Osteoblast (primary cell): Measurements from ENCODE around the gene COG7. TPM values are rescaled to one million over a fixed set of nuclear protein-coding genes. Genes with fewer than 3 reads are reported as not detected.
"Not testable (repeated sequence)": the region's sequence is repeated elsewhere in the genome, so short reads cannot be mapped to it uniquely, and the experiment has no call there.

Source experiments
- DNase-seq: peaks from one replicate; pipeline ENCODE4 v3.0.0; 2011; ENCODE audit warnings: low spot score, mixed read lengths; ENCODE audit not compliant: insufficient read length; ENCODE audit errors: missing footprints
- H2AFZ ChIP-seq: 2 replicates; pipeline ENCODE4 v1.6.0; 2011; ENCODE audit warnings: mild to moderate bottlenecking, low read length
- H3K27ac ChIP-seq: 2 replicates; pipeline ENCODE4 v1.5.1; 2011; ENCODE audit warnings: mild to moderate bottlenecking, low read depth, low read length, moderate library complexity
- H3K27me3 ChIP-seq: 2 replicates; pipeline ENCODE4 v1.6.0; 2012; ENCODE audit warnings: mild to moderate bottlenecking, control low read depth, inconsistent platforms, low read length, moderate library complexity; ENCODE audit not compliant: insufficient read depth
- H3K36me3 ChIP-seq: 2 replicates; pipeline ENCODE4 v1.5.1; 2011; ENCODE audit warnings: mild to moderate bottlenecking, low read length, control low read depth, moderate library complexity; ENCODE audit not compliant: insufficient read depth
- H3K4me1 ChIP-seq: 2 replicates; pipeline ENCODE4 v1.5.1; 2011; ENCODE audit warnings: mild to moderate bottlenecking, low read length, control low read depth, moderate library complexity; ENCODE audit not compliant: insufficient read depth
- H3K4me2 ChIP-seq: 2 replicates; pipeline ENCODE4 v1.6.0; 2011; ENCODE audit warnings: mild to moderate bottlenecking, low read length; ENCODE audit not compliant: insufficient read depth
- H3K4me3 ChIP-seq: fragments of 200-600 bp; sonication (generic); 3 replicates; pipeline ENCODE4 v1.5.1; 2012; ENCODE audit warnings: mild to moderate bottlenecking, low read length, inconsistent platforms; ENCODE audit not compliant: insufficient read depth
- H3K79me2 ChIP-seq: 2 replicates; pipeline ENCODE4 v1.6.0; 2012; ENCODE audit warnings: mild to moderate bottlenecking, low read length, control low read depth, inconsistent platforms; ENCODE audit not compliant: insufficient read depth
- H3K9me3 ChIP-seq: 2 replicates; pipeline ENCODE4 v1.5.1; 2011; ENCODE audit warnings: low read depth, low read length, control low read depth
- H4K20me1 ChIP-seq: 2 replicates; pipeline ENCODE4 v1.6.0; 2012; ENCODE audit warnings: mild to moderate bottlenecking, low read length, control low read depth; ENCODE audit not compliant: insufficient read depth
- CTCF ChIP-seq: IDR thresholded peaks from 2 replicates; pipeline ENCODE4 v1.5.1; 2011; ENCODE audit warnings: mild to moderate bottlenecking, low read depth, low read length, moderate library complexity; ENCODE audit errors: extremely low read depth
- total RNA-seq: library from RNA; depleted of rRNA; stranded (reverse); fragments of >200 nt; gene quantifications from 2 replicates; pipeline ENCODE4 v1.2.3, GENCODE V29; 2012

The COG7 gene
- total RNA-seq, 1 donor = 17.0 TPM

GRCh38 chr16:23464196-23464595 lies 11.2 kb upstream of the COG7 start:
- H3K36me3 ChIP-seq = peaks cover 18% of the 10 kb centered on the region
- no peak overlapping the region for H3K4me3 ChIP-seq
- H3K4me2 ChIP-seq = no peak overlapping the region
- no peak for TF ChIP-seq CTCF
- DNase-seq = no peak
- no peaks in the 10 kb centered on the region for H3K9me3 ChIP-seq
- H3K27me3 ChIP-seq = no peaks in the 10 kb centered on the region
- H3K79me2 ChIP-seq = no peaks in the 10 kb centered on the region
- H2AFZ ChIP-seq = no peak overlapping the region
- peaks cover 7% of the 10 kb centered on the region for H4K20me1 ChIP-seq
- no peak overlapping the region for H3K27ac ChIP-seq
- H3K4me1 ChIP-seq = peaks cover 11% of the 10 kb centered on the region

GRCh38 chr16:23462994-23463393 lies 10.0 kb upstream of the COG7 start:
- not testable (repeated sequence) for H3K79me2 ChIP-seq, H2AFZ ChIP-seq, H3K4me3 ChIP-seq, H3K27me3 ChIP-seq, H4K20me1 ChIP-seq, H3K9me3 ChIP-seq, H3K27ac ChIP-seq, H3K4me2 ChIP-seq
- Histone ChIP-seq H3K4me1 (peaks cover 11% of the 10 kb centered on the region), H3K36me3 (peaks cover 12% of the 10 kb centered on the region)
- DNase-seq = peak; percentile 89

GRCh38 chr16:23453338-23454052 lies 506 bp upstream of the COG7 start:
- Histone ChIP-seq H3K27ac (peak overlapping the region; percentile 91), H3K79me2 (peaks cover 52% of the 10 kb centered on the region), H2AFZ (peak overlapping the region; percentile 99), H3K4me2 (peak overlapping the region; percentile 88), H4K20me1 (peaks cover 3% of the 10 kb centered on the region), H3K4me1 (peaks cover 6% of the 10 kb centered on the region), H3K9me3 (no peaks in the 10 kb centered on the region), H3K4me3 (peak overlapping the region; percentile 100), H3K27me3 (no peaks in the 10 kb centered on the region), H3K36me3 (no peaks in the 10 kb centered on the region)
- TF ChIP-seq CTCF = no peak
- DNase-seq = no peak

GRCh38 chr16:23452221-23452571 lies 793 bp downstream of the COG7 start:
- no peak for DNase-seq
- no peak for TF ChIP-seq CTCF
- H2AFZ ChIP-seq = peak overlapping the region; percentile 99
- peaks cover 10% of the 10 kb centered on the region for H3K4me1 ChIP-seq
- H3K27ac ChIP-seq = peak overlapping the region; percentile 91
- no peaks in the 10 kb centered on the region for H3K9me3 ChIP-seq
- H3K4me2 ChIP-seq = peak overlapping the region; percentile 88
- peak overlapping the region; percentile 100 for H3K4me3 ChIP-seq
- H3K36me3 ChIP-seq = no peaks in the 10 kb centered on the region
- peaks cover 5% of the 10 kb centered on the region for H4K20me1 ChIP-seq
- peaks cover 59% of the 10 kb centered on the region for H3K79me2 ChIP-seq
- no peaks in the 10 kb centered on the region for H3K27me3 ChIP-seq
